Progenitor cell of endocrine pancreas (in vitro differentiated cells): ENCODE results near the gene ARHGAP6. TPM values are rescaled to one million over a fixed set of nuclear protein-coding genes. Genes with fewer than 3 reads are reported as not detected.
"Not testable (repeated sequence)": the region's sequence is repeated elsewhere in the genome, so short reads cannot be mapped to it uniquely, and the experiment has no call there.

Experiments
- DNase-seq: peaks from one replicate; pipeline ENCODE4 v3.0.0; 2021; ENCODE audit warnings: low spot score; ENCODE audit not compliant: unreplicated experiment
- H3K27ac Mint-ChIP-seq: 2 replicates; pipeline ENCODE4 v1.8.0; 2021; ENCODE audit warnings: mild to moderate bottlenecking, moderate library complexity, mixed read lengths
- H3K27me3 Mint-ChIP-seq: 2 replicates; pipeline ENCODE4 v1.8.0; 2021; ENCODE audit warnings: mixed read lengths
- H3K36me3 Mint-ChIP-seq: 2 replicates; pipeline ENCODE4 v1.8.0; 2022; ENCODE audit warnings: mixed read lengths; ENCODE audit not compliant: insufficient read depth
- H3K4me1 Mint-ChIP-seq: 2 replicates; pipeline ENCODE4 v1.8.0; 2021; ENCODE audit warnings: low read depth, mixed read lengths
- H3K4me3 Mint-ChIP-seq: 2 replicates; pipeline ENCODE4 v1.8.0; 2021; ENCODE audit warnings: low read depth, mild to moderate bottlenecking, moderate library complexity, mixed read lengths
- H3K9me3 Mint-ChIP-seq: 2 replicates; pipeline ENCODE4 v1.8.0; 2021; ENCODE audit warnings: low read depth, mixed read lengths
- total RNA-seq: library from RNA; stranded (reverse); gene quantifications from 2 replicates; pipeline ENCODE4 v1.2.1, GENCODE V29; 2021
- TF ChIP-seq, protein P1 (sequence below): fragments of 200-600 bp; sonication (generic); IDR thresholded peaks from one replicate; pipeline ENCODE4 v1.5.0; 2021; ENCODE audit warnings: antibody characterized with exemption, mild to moderate bottlenecking; ENCODE audit not compliant: unreplicated experiment

ARHGAP6 gene
- total RNA-seq, 1 donor from 2014 or later, result 1.9 TPM

DNA sequence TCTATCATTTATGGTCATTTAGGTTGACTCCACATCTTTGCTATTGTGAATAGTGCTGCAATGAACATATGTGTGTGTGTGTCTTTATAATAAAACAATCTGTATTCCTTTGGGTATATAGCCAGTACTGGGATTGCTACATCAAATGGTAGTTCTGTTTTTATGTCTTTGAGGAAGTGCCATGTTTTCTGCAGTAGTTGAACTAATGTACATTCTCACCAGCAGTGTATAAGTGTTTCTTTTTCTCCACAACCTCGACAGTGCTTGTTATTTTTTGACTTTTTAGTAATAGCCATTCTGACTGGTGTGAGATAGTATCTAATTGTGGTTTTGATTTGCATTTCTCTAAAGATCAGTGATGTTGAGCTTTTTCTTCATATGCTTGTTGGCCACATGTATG is 80.5 kb downstream of the ARHGAP6 start:
- Mint-ChIP-seq H3K4me1 (no peaks in the 10 kb centered on the region), H3K9me3 (peaks cover 21% of the 10 kb centered on the region), H3K4me3 (no peak overlapping the region), H3K27ac (no peak overlapping the region), H3K36me3 (no peaks in the 10 kb centered on the region), H3K27me3 (no peaks in the 10 kb centered on the region)
- TF ChIP-seq, protein P1, sequence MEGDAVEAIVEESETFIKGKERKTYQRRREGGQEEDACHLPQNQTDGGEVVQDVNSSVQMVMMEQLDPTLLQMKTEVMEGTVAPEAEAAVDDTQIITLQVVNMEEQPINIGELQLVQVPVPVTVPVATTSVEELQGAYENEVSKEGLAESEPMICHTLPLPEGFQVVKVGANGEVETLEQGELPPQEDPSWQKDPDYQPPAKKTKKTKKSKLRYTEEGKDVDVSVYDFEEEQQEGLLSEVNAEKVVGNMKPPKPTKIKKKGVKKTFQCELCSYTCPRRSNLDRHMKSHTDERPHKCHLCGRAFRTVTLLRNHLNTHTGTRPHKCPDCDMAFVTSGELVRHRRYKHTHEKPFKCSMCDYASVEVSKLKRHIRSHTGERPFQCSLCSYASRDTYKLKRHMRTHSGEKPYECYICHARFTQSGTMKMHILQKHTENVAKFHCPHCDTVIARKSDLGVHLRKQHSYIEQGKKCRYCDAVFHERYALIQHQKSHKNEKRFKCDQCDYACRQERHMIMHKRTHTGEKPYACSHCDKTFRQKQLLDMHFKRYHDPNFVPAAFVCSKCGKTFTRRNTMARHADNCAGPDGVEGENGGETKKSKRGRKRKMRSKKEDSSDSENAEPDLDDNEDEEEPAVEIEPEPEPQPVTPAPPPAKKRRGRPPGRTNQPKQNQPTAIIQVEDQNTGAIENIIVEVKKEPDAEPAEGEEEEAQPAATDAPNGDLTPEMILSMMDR, result no peak
- no peak for DNase-seq

DNA sequence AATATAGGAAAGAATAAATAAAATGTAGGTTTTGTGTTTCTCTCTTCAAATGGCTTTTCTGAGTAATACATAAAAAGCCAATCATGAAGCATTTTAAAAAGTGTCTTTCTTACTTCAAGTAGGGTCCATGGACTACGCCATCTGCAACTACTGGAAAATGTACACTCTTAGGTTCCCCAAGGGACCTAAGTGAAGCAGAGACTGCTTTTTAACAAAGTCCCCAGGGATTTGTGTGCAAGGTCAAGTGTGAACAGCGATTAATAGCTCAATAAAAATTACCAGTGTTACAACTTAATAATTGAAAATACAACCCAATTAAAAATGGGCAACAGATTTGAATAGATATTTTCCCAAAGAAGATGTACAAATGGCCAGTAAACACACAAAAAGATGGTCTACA is 84.9 kb downstream of the ARHGAP6 start:
- peaks cover 25% of the 10 kb centered on the region for H3K9me3 Mint-ChIP-seq
- DNase-seq, result no peak
- no peaks in the 10 kb centered on the region for H3K27me3 Mint-ChIP-seq
- no peak overlapping the region for H3K4me3 Mint-ChIP-seq
- H3K4me1 Mint-ChIP-seq, result no peaks in the 10 kb centered on the region
- H3K27ac Mint-ChIP-seq, result no peak overlapping the region
- H3K36me3 Mint-ChIP-seq, result peaks cover 1% of the 10 kb centered on the region
- TF ChIP-seq, protein P1, result no peak

DNA sequence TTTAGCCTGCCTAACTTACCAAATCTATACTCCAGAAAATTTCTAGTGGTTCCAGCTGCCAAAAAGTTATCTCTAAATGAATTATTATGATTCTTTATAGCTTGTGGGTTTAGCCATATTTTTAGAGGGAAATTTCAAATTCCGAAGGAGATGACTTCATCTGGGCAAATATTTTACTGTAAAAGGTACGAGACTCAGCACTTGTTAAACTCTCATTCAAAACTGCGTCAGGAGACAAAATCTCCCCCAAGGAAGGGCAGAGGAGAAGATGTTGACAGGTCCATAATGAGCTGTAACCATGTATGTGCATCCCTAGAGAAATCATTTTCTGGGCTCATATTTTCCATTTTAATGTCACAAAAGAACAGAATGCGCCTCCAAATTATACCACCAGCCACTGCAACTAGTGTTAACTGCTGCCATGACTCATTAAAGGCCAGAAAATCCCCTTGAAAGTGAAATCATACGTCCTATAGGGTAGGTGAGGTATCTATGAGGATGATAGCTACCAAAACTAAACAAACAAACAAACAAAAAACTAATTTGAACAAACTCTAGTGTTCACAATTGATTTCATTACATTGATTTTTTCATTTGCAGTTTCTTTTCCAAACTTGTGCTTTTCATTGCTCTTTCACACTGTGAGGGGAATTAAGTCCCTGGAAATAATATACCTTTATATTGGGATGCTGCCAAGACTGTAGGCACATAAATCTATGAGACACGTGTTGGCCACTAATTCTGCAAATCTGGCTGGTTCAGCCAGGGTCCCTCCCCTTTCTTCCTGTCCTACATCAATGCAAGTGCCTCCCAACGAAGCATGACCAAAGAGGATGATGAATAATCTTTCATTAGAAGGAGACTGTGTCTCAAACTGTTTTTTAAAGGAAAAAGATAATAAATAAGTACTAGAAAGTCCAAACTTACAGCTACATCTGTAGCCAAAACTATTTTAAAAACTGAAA is 85.8 kb downstream of the ARHGAP6 start:
- no peak overlapping the region for H3K4me3 Mint-ChIP-seq
- peaks cover 16% of the 10 kb centered on the region for H3K9me3 Mint-ChIP-seq
- peaks cover 1% of the 10 kb centered on the region for H3K36me3 Mint-ChIP-seq
- no peaks in the 10 kb centered on the region for H3K27me3 Mint-ChIP-seq
- H3K4me1 Mint-ChIP-seq, result no peaks in the 10 kb centered on the region
- DNase-seq, result no peak
- TF ChIP-seq, protein P1, result no peak
- H3K27ac Mint-ChIP-seq, result no peak overlapping the region

DNA sequence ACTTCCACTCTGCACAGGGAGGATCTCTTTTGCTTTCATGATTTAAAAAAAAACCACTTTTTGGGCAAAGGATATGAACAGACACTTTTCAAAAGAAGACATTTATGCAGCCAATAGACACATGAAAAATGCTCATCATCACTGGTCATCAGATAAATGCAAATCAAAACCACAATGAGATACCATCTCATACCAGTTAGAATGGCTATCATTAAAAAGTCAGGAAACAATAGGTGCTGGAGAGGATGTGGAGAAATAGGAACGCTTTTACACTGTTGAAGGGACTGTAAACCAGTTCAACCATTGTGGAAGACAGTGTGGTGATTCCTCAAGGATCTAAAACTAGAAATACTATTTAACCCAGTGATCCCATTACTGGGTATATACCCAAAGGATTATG is 87.4 kb downstream of the ARHGAP6 start:
- not testable (repeated sequence) for DNase-seq, H3K27me3 Mint-ChIP-seq

DNA sequence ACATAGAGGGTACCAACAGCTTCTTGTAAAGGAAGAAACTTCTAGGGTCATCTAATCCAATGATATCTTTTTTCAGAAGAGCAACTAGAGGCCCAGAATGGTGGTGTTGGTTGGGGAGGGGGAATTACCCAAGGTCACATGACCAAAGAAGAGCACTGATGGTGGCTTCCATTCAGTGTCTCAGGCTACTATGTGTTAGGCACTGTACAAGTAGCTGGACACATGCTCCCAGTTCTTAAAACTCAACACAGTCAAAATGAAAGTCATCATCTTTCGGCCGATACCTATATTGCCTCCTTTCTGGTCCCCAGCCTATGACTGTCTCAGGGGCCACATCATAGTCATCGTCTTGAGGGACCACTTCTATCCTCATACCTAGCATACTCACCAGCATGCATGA is 88.1 kb downstream of the ARHGAP6 start:
- Mint-ChIP-seq H3K4me3 (no peak overlapping the region), H3K36me3 (peaks cover 1% of the 10 kb centered on the region), H3K4me1 (no peaks in the 10 kb centered on the region), H3K9me3 (peaks cover 18% of the 10 kb centered on the region), H3K27me3 (no peaks in the 10 kb centered on the region), H3K27ac (no peak overlapping the region)
- no peak for DNase-seq
- TF ChIP-seq, protein P1, result no peak

More for the DNA sequence above, 87.4 kb downstream of the ARHGAP6 start:
- not testable (repeated sequence) for H3K4me3 Mint-ChIP-seq, H3K4me1 Mint-ChIP-seq, H3K36me3 Mint-ChIP-seq, H3K27ac Mint-ChIP-seq
- H3K9me3 Mint-ChIP-seq, result peaks cover 18% of the 10 kb centered on the region

DNA sequence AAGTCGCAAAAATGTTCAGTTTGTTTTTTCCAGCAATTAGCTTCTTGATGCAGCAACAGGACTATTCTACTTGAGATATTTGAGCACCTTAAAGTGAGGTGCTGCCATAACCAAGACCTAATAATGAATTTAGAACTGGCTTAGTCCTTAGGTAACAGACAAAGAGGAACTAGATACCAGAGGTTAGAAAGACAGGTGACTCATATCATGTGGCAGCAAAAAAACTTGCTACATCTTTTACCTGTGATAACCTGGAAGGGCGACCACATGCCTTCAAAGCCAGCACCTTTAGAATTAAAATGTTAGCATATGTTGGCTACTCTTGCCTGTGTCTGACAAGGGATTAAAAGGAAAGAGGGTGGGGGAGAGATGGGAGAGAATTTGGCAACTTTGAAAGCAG is 90.4 kb downstream of the ARHGAP6 start:
- H3K27me3 Mint-ChIP-seq, result no peaks in the 10 kb centered on the region
- no peak overlapping the region for H3K27ac Mint-ChIP-seq
- H3K4me1 Mint-ChIP-seq, result no peaks in the 10 kb centered on the region
- peaks cover 1% of the 10 kb centered on the region for H3K36me3 Mint-ChIP-seq
- DNase-seq, result no peak
- no peak overlapping the region for H3K4me3 Mint-ChIP-seq
- H3K9me3 Mint-ChIP-seq, result peaks cover 18% of the 10 kb centered on the region
- TF ChIP-seq, protein P1, result no peak
